ENCODE data around the gene CRYBA1.

- no peak for TF ChIP-seq POLR2AphosphoS5 (IDR thresholded peaks at IDR 0.05; ENCODE audit: low read depth, low read length)
- TF ChIP-seq POLR2A (IDR thresholded peaks at IDR 0.05; ENCODE audit: low read depth, low read length) = no peak
- TF ChIP-seq TAF1 (IDR thresholded peaks at IDR 0.05; ENCODE audit: borderline replicate concordance, low read depth, low read length) = no peak
Measured at GRCh38 chr17:29240968-29241963, 5.4 kb upstream of the CRYBA1 start.
